ENCODE measurements around the gene GADD45B. TPM values are rescaled to one million over a fixed set of nuclear protein-coding genes. Genes with fewer than 3 reads are reported as not detected.
A peak's percentile ranks its signal among the peaks of the same experiment; 100 is the strongest.

Gene GADD45B
- polyA plus RNA-seq, 1 donor from 2014 or later = not detected

- Histone ChIP-seq H3K79me2 (replicated peaks; ENCODE audit: insufficient read depth, low read length) (peaks cover 29% of the 10 kb centered on the region), H3K36me3 (ENCODE audit: insufficient read depth, low read length) (no peaks in the 10 kb centered on the region), H4K20me1 (ENCODE audit: insufficient read depth) (no peaks in the 10 kb centered on the region), H3K9me3 (ENCODE audit: low read length) (no peaks in the 10 kb centered on the region), H3K4me2 (ENCODE audit: low read length) (peak overlapping the region; percentile 73), H3K9me2 (ENCODE audit: insufficient read depth, low read length) (no peaks in the 10 kb centered on the region), H2AFZ (ENCODE audit: low read depth, low read length) (no peak overlapping the region), H3F3A (ENCODE audit: insufficient read depth, low read length, poor library complexity, severe bottlenecking) (no peaks in the 10 kb centered on the region), H3K27ac (ENCODE audit: low read length) (no peak overlapping the region), H3K9ac (ENCODE audit: low read length) (peak overlapping the region; percentile 86), H3K4me3 (ENCODE audit: low read length) (peak overlapping the region; percentile 97), H3K27me3 (ENCODE audit: insufficient read depth, low read depth, low read length) (no peaks in the 10 kb centered on the region)
- TF ChIP-seq RAD21 (conservative IDR thresholded peaks at IDR 0.05) (no peak), MXI1 (conservative IDR thresholded peaks at IDR 0.05; ENCODE audit: poor library complexity, severe bottlenecking) (no peak), POLR2AphosphoS5 (IDR thresholded peaks at IDR 0.05) (no peak), EP300 (conservative IDR thresholded peaks at IDR 0.05; ENCODE audit: poor library complexity, severe bottlenecking) (no peak), REST (IDR thresholded peaks at IDR 0.05; ENCODE audit: borderline replicate concordance) (no peak), SMC3 (conservative IDR thresholded peaks at IDR 0.05; ENCODE audit: poor library complexity) (no peak), CTCF (IDR thresholded peaks at IDR 0.05; ENCODE audit: poor library complexity, severe bottlenecking) (no peak), TAF1 (IDR thresholded peaks at IDR 0.05; ENCODE audit: low read depth) (no peak), EZH2 (IDR thresholded peaks at IDR 0.05; ENCODE audit: borderline replicate concordance, insufficient read depth, low read length, poor library complexity, severe bottlenecking) (no peak)
Observed at GRCh38 chr19:2454962-2455850, 20.7 kb upstream of the GADD45B start.

- peak overlapping the region; percentile 97 for H3K4me3 ChIP-seq (ENCODE audit: low read length)
- H3K9ac ChIP-seq (ENCODE audit: low read length) = peak overlapping the region; percentile 86
- peaks cover 27% of the 10 kb centered on the region for H3K79me2 ChIP-seq (replicated peaks; ENCODE audit: insufficient read depth, low read length)
- no peaks in the 10 kb centered on the region for H3K9me3 ChIP-seq (ENCODE audit: low read length)
- H3K27ac ChIP-seq (ENCODE audit: low read length) = peak overlapping the region; percentile 42
- H3K9me2 ChIP-seq (ENCODE audit: insufficient read depth, low read length) = no peaks in the 10 kb centered on the region
- H2AFZ ChIP-seq (ENCODE audit: low read depth, low read length) = peak overlapping the region; percentile 27
- TF ChIP-seq EP300 (conservative IDR thresholded peaks at IDR 0.05; ENCODE audit: poor library complexity, severe bottlenecking) (no peak), SMC3 (conservative IDR thresholded peaks at IDR 0.05; ENCODE audit: poor library complexity) (no peak), REST (IDR thresholded peaks at IDR 0.05; ENCODE audit: borderline replicate concordance) (no peak), POLR2AphosphoS5 (IDR thresholded peaks at IDR 0.05) (no peak), MXI1 (conservative IDR thresholded peaks at IDR 0.05; ENCODE audit: poor library complexity, severe bottlenecking) (no peak), CTCF (IDR thresholded peaks at IDR 0.05; ENCODE audit: poor library complexity, severe bottlenecking) (no peak), EZH2 (IDR thresholded peaks at IDR 0.05; ENCODE audit: borderline replicate concordance, insufficient read depth, low read length, poor library complexity, severe bottlenecking) (no peak), RAD21 (conservative IDR thresholded peaks at IDR 0.05) (no peak), TAF1 (IDR thresholded peaks at IDR 0.05; ENCODE audit: low read depth) (no peak)
- H3K36me3 ChIP-seq (ENCODE audit: insufficient read depth, low read length) = no peaks in the 10 kb centered on the region
- no peaks in the 10 kb centered on the region for H3F3A ChIP-seq (ENCODE audit: insufficient read depth, low read length, poor library complexity, severe bottlenecking)
- no peaks in the 10 kb centered on the region for H4K20me1 ChIP-seq (ENCODE audit: insufficient read depth)
- H3K27me3 ChIP-seq (ENCODE audit: insufficient read depth, low read depth, low read length) = no peaks in the 10 kb centered on the region
- peak overlapping the region; percentile 73 for H3K4me2 ChIP-seq (ENCODE audit: low read length)
Observed at GRCh38 chr19:2455851-2456570, 19.9 kb upstream of the GADD45B start.

Data from neural cell (in vitro differentiated cells).